Measurements from ENCODE around the gene TMEM225B. TPM values are rescaled to one million over a fixed set of nuclear protein-coding genes. Genes with fewer than 3 reads are reported as not detected.

TMEM225B gene
- total and polyA plus RNA-seq, 2 of the 4 experiments (the other 2 are of a cell fraction): 0.32 to 0.54 TPM

DNA sequence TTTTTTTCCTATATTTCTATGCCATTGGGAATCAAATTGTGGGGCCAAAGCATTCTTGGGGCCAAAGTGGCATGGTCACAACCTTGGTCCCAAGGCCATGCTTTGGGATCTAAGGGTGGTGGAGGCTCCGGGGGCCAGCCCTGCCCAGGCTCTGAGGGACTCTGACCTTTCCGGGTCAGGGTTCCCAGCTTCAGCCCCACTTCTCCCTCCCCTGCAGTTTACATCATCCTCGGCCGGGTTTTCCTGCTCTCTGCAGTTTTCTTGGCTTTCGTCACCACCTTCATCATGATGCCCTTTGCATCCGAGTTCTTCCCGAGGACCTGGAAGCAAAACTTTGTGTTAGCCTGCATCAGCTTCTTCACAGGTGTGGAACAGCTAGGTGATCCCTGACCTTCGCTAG lies 8.5 kb downstream of the TMEM225B start:
- CTCF ChIA-PET: interaction anchor here (0.6 kb wide), 1 partner anchor 249 kb away, joined by 4 read pairs; no protein-coding TSS in a partner anchor
- Histone ChIP-seq H2AFZ (replicated peaks; ENCODE audit: low read length, poor library complexity) (no peak overlapping the region), H2BK120ac (ENCODE audit: low read depth, low read length) (no peak overlapping the region), H2BK5ac (ENCODE audit: low read depth, low read length, poor library complexity, severe bottlenecking) (no peak overlapping the region), H3K4me2 (ENCODE audit: low read depth, low read length) (no peak overlapping the region), H3K27ac (ENCODE audit: insufficient read depth, low read length) (no peak overlapping the region), H4K8ac (ENCODE audit: low read depth in 2 of 2, low read length in 2 of 2) (no peak overlapping the region), H3K9me1 (ENCODE audit: insufficient read depth, low read length) (no peaks in the 10 kb centered on the region; the same call in 1 of the 2 replicates), H4K20me1 (ENCODE audit: insufficient read depth, low read length) (no peaks in the 10 kb centered on the region), H3K79me1 (ENCODE audit: low read depth in 1 of 2, low read length in 2 of 2) (no peaks in the 10 kb centered on the region), H3K18ac (ENCODE audit: low read depth, low read length) (no peak overlapping the region), H3K4me3 (ENCODE audit: insufficient read depth, low read depth, low read length) (no peak overlapping the region), H3K4ac (ENCODE audit: low read depth, low read length) (no peak overlapping the region), H2BK15ac (ENCODE audit: low read depth, low read length) (no peak overlapping the region), H3K36me3 (ENCODE audit: control insufficient read depth, insufficient read depth, low read length) (no peaks in the 10 kb centered on the region), H3K27me3 (ENCODE audit: control insufficient read depth, insufficient read depth, low read length) (no peaks in the 10 kb centered on the region; the same call in 1 of the 2 replicates), H2AK5ac (ENCODE audit: low read depth, low read length) (no peak overlapping the region), H3K14ac (replicated peaks; ENCODE audit: low read depth, low read length) (no peak overlapping the region), H3K9ac (ENCODE audit: low read depth, low read length) (no peak overlapping the region), H3K56ac (ENCODE audit: extremely low read depth, insufficient read depth, low read length) (no peak overlapping the region), H2AK9ac (replicated peaks; ENCODE audit: low read depth, low read length, poor library complexity) (no peak overlapping the region), H3K23ac (ENCODE audit: low read depth, low read length) (no peak overlapping the region), H3K4me1 (ENCODE audit: control insufficient read depth, insufficient read depth, low read length) (no peaks in the 10 kb centered on the region), H2BK20ac (ENCODE audit: low read depth, low read length) (no peak overlapping the region), H4K91ac (ENCODE audit: insufficient read depth, low read depth, low read length) (no peak overlapping the region), H3K9me3 (ENCODE audit: control insufficient read depth, insufficient read depth, low read length) (no peaks in the 10 kb centered on the region), H4K5ac (ENCODE audit: low read depth, low read length) (no peak overlapping the region)
- in situ Hi-C loops (cut with MboI; ENCODE audit: low sequenced_read_pairs): no loop called here
- intact Hi-C loops (cut with micrococcal nuclease): no loop called here
- no peak for TF ChIP-seq BHLHE40 (IDR thresholded peaks at IDR 0.05; ENCODE audit: low read depth, low read length)
- no peak for TF ChIP-seq POLR2A (IDR thresholded peaks at IDR 0.05; ENCODE audit: low read depth, low read length)
- TF ChIP-seq, protein P1, sequence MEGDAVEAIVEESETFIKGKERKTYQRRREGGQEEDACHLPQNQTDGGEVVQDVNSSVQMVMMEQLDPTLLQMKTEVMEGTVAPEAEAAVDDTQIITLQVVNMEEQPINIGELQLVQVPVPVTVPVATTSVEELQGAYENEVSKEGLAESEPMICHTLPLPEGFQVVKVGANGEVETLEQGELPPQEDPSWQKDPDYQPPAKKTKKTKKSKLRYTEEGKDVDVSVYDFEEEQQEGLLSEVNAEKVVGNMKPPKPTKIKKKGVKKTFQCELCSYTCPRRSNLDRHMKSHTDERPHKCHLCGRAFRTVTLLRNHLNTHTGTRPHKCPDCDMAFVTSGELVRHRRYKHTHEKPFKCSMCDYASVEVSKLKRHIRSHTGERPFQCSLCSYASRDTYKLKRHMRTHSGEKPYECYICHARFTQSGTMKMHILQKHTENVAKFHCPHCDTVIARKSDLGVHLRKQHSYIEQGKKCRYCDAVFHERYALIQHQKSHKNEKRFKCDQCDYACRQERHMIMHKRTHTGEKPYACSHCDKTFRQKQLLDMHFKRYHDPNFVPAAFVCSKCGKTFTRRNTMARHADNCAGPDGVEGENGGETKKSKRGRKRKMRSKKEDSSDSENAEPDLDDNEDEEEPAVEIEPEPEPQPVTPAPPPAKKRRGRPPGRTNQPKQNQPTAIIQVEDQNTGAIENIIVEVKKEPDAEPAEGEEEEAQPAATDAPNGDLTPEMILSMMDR (conservative IDR thresholded peaks at IDR 0.05; ENCODE audit: low read depth, low read length): no peak
- BruUV-seq (replicated peaks): no TSS peak
- POLR2A ChIA-PET (ENCODE audit: unreplicated experiment): no interaction called here
- WGBS, 2 experiments (ENCODE audit: extremely low coverage in 2 of 2, insufficient read length in 1 of 2): 63% methylated on average over 2 of the region's 8 CpGs; no CpG with 5 or more reads in 1 of the 2 experiments
- ATAC-seq (ENCODE audit: low read depth): no peak
- DNase-seq: no peak
- dilution Hi-C loops (cut with HindIII; ENCODE audit: low sequenced_read_pairs, unreplicated experiment): no loop called here

All from IMR-90 (cell line).